B cell (primary cell): ENCODE data around the gene PTPRE. TPM values are rescaled to one million over a fixed set of nuclear protein-coding genes. Genes with fewer than 3 reads are reported as not detected.
A peak's percentile ranks its signal among the peaks of the same experiment; 100 is the strongest.

ENCODE experiments used
- ATAC-seq: fragments of 200-7000 bp; cut with Tn5 transposase; one replicate; pipeline ENCODE4 v1.10.0; 2021; ENCODE audit warnings: low read depth, mild to moderate bottlenecking, moderate number of reproducible peaks, moderate library complexity
- CTCF ChIA-PET: fragments of 350-600 bp; sonication (Branson Sonifier 250); formaldehyde crosslinking; loops from one replicate; lab custom pipeline; 2021; ENCODE audit warnings: antibody characterized with exemption, inconsistent platforms; lab: Charles Lee
- POLR2A ChIA-PET: fragments of 350-600 bp; sonication (Branson Sonifier 250); formaldehyde crosslinking; loops from one replicate; lab custom pipeline; 2021; ENCODE audit warnings: antibody characterized with exemption; lab: Charles Lee
- DNase-seq: peaks from one replicate; pipeline ENCODE4 v3.0.0; 2013
- H2AFZ ChIP-seq: 2 replicates; pipeline ENCODE4 v1.6.1; 2012; ENCODE audit warnings: mild to moderate bottlenecking, low read depth, low read length; ENCODE audit not compliant: insufficient read depth, poor library complexity, severe bottlenecking
- H3K27ac ChIP-seq, 2 donors: 1 replicate in 1 of 2; 2 replicates in 1 of 2; pipeline ENCODE4 v1.5.1; 2012 to 2013; ENCODE audit warnings: low read length in 2 of 2, mild to moderate bottlenecking in 2 of 2, moderate library complexity in 1 of 2
- H3K27me3 ChIP-seq, 4 experiments: fragments of 200-600 bp in 1 of 4; sonication (generic) in 1 of 4; replicated peaks in 1 of 4; 1 replicate in 2 of 4; 2 replicates in 2 of 4; pipeline versions ENCODE4 v1.6.1 to v1.7.0; 2013 to 2016; ENCODE audit warnings: low read length in 3 of 4, mild to moderate bottlenecking in 2 of 4, mixed read lengths in 1 of 4, moderate library complexity in 1 of 4; ENCODE audit not compliant: insufficient read depth in 4 of 4, control insufficient read depth in 3 of 4; ENCODE audit errors: control extremely low read depth in 1 of 4
- H3K36me3 ChIP-seq, 2 experiments: replicated peaks in 1 of 2; 1 replicate in 1 of 2; 2 replicates in 1 of 2; pipeline versions ENCODE4 v1.6.1 to v1.7.1; 2013; ENCODE audit warnings: low read length in 1 of 2; ENCODE audit not compliant: insufficient read depth in 2 of 2, control insufficient read depth in 1 of 2; ENCODE audit errors: control extremely low read depth in 1 of 2, extremely low read depth in 1 of 2
- H3K4me1 ChIP-seq, 2 donors: fragments of 200-600 bp in 1 of 2; sonication (generic) in 1 of 2; 1 replicate in 1 of 2; 2 replicates in 1 of 2; pipeline versions ENCODE4 v1.5.1 to v1.6.1; 2013 to 2017; ENCODE audit warnings: low read length in 2 of 2; ENCODE audit not compliant: control insufficient read depth in 2 of 2, insufficient read depth in 2 of 2
- H3K4me2 ChIP-seq: replicated peaks from 2 replicates; pipeline ENCODE3; 2012; ENCODE audit warnings: mild to moderate bottlenecking, low read depth, low read length; ENCODE audit not compliant: poor library complexity, severe bottlenecking
- H3K4me3 ChIP-seq, 5 experiments: fragments of 200-600 bp in 1 of 5; sonication (generic) in 1 of 5; 1 replicate in 3 of 5; 2 replicates in 2 of 5; pipeline versions ENCODE4 v1.5.1 to v1.7.0; 2011 to 2016; ENCODE audit warnings: low read length in 4 of 5, mild to moderate bottlenecking in 4 of 5, low read depth in 2 of 5, control low read depth in 1 of 5, moderate library complexity in 1 of 5; ENCODE audit not compliant: insufficient read depth in 1 of 5; ENCODE audit errors: control extremely low read depth in 1 of 5, extremely low read depth in 1 of 5
- H3K79me2 ChIP-seq: fragments of 200-600 bp; sonication (generic); one replicate; pipeline ENCODE4 v1.6.0; 2016; ENCODE audit warnings: low read length; ENCODE audit not compliant: control insufficient read depth, insufficient read depth
- H3K9ac ChIP-seq: fragments of 200-600 bp; sonication (generic); 2 replicates; pipeline ENCODE4 v1.6.1; 2017; ENCODE audit warnings: mild to moderate bottlenecking, low read length, moderate library complexity
- H3K9me3 ChIP-seq, 3 donors: one replicate each; pipeline versions ENCODE4 v1.6.1 to v1.7.1; 2013; ENCODE audit warnings: low read length in 2 of 3; ENCODE audit not compliant: control insufficient read depth in 2 of 3, insufficient read depth in 1 of 3; ENCODE audit errors: control extremely low read depth in 1 of 3
- H4K20me1 ChIP-seq: 2 replicates; pipeline ENCODE4 v1.6.0; 2012; ENCODE audit warnings: mild to moderate bottlenecking, low read length; ENCODE audit not compliant: insufficient read depth, control insufficient read depth, poor library complexity, severe bottlenecking
- H3K27ac Mint-ChIP-seq: one replicate; pipeline ENCODE4 v1.8.0; 2021; ENCODE audit warnings: mixed read lengths
- H3K27me3 Mint-ChIP-seq: one replicate; pipeline ENCODE4 v1.8.0; 2021; ENCODE audit warnings: mixed read lengths
- H3K4me1 Mint-ChIP-seq: one replicate; pipeline ENCODE4 v1.8.0; 2021; ENCODE audit warnings: mixed read lengths
- H3K4me3 Mint-ChIP-seq: one replicate; pipeline ENCODE4 v1.8.0; 2021; ENCODE audit warnings: mixed read lengths
- H3K9me3 Mint-ChIP-seq: one replicate; pipeline ENCODE4 v1.8.0; 2022; ENCODE audit warnings: mixed read lengths; ENCODE audit not compliant: insufficient read depth
- CTCF ChIP-seq: fragments of 200-600 bp; IDR thresholded peaks from one replicate; pipeline ENCODE4 v1.8.0; 2022; ENCODE audit warnings: antibody characterized with exemption, mild to moderate bottlenecking
- EZH2 ChIP-seq: IDR thresholded peaks from 2 replicates; pipeline ENCODE4 v1.6.1; 2012; ENCODE audit warnings: borderline replicate concordance, low read depth, mild to moderate bottlenecking, moderate library complexity, low read length; ENCODE audit not compliant: insufficient read depth, poor library complexity, severe bottlenecking
- WGBS: methylation state at CpG from one replicate; pipeline ENCODE4 v1.1.5; 2013; ENCODE audit warnings: missing lambda C conversion rate; ENCODE audit not compliant: insufficient coverage; 5-methylcytosine and 5-hydroxymethylcytosine counted together
- intact Hi-C: fragments of 100-400 bp; cut with micrococcal nuclease; formaldehyde crosslinking; loops from one replicate; pipeline ENCODE4 v1.10.0; 2022
- polyA plus RNA-seq: library from polyadenylated mRNA; depleted of rRNA; stranded (reverse); fragments of >200 nt; gene quantifications from 2 replicates; pipeline ENCODE4 v1.2.3, GENCODE V29; 2012
- total RNA-seq, 2 donors: library from RNA; stranded (reverse); fragments of 120-200 nt in 1 of 2; gene quantifications; 1 replicate in 1 of 2; 2 replicates in 1 of 2; pipeline versions ENCODE4 v1.2.3 to v1.2.4, GENCODE V29; 2013 to 2022

The PTPRE gene
- total and polyA plus RNA-seq, 2 donors (not counting 1 experiment from before 2014, with no cell fraction given): 6.6 to 32.7 TPM

- Histone ChIP-seq H3K36me3 (peaks cover 0 to 21% of the 10 kb centered on the region in 2 experiments), H3K4me3 (peak overlapping the region; percentile 49 to 97 (median 66)), H3K4me1 (peaks cover 41 to 63% of the 10 kb centered on the region in 2 donors), H3K9me3 (no peaks in the 10 kb centered on the region), H3K27ac (peak overlapping the region; percentile 67 to 74), H3K79me2 (peaks cover 46% of the 10 kb centered on the region), H4K20me1 (peaks cover 6% of the 10 kb centered on the region), H3K4me2 (peak overlapping the region; percentile 85), H3K9ac (peak overlapping the region; percentile 67), H2AFZ (peak overlapping the region; percentile 11), H3K27me3 (no peaks in the 10 kb centered on the region)
- ChIA-PET CTCF (interaction anchor here (0.9 to 7.5 kb wide), 9 partner anchors 11 to 193 kb away, joined by 3 to 84 read pairs (median 4); partner anchors contain the start of gene PTPRE), POLR2A (interaction anchor here (0.5 to 2.5 kb wide), 7 partner anchors 9 to 32 kb away, joined by 3 to 29 read pairs (median 4); no protein-coding TSS in a partner anchor)
- peaks cover 53% of the 10 kb centered on the region for H3K4me1 Mint-ChIP-seq
- H3K27me3 Mint-ChIP-seq: no peaks in the 10 kb centered on the region
- 0% methylated on average over 14 of the region's 21 CpGs for WGBS
- ATAC-seq (peak; percentile 15), DNase-seq (peak; percentile 51)
- no peaks in the 10 kb centered on the region for H3K9me3 Mint-ChIP-seq
- H3K4me3 Mint-ChIP-seq: peak overlapping the region; percentile 88
- intact Hi-C loops: loop anchor here (1.0 to 5.0 kb wide), 5 partner anchors 11 to 1419 kb away; partner anchors contain the start of genes MGMT and MKI67
- H3K27ac Mint-ChIP-seq: peak overlapping the region; percentile 85
- TF ChIP-seq EZH2 (no peak), CTCF (no peak)
Observed at GRCh38 chr10:128047991-128048818, 141.3 kb downstream of the PTPRE start.
